HG03060 (cell line): ENCODE measurements around the gene ZHX3.

Experiments used
- ATAC-seq: cut with Tn5 transposase; IDR thresholded peaks from one replicate; pipeline ENCODE4 v1.9.1; 2021; ENCODE audit warnings: low read depth, moderate number of reproducible peaks; ENCODE audit not compliant: unreplicated experiment

ZHX3 gene

GRCh38 chr20:41176711-41177552 lies 140.6 kb downstream of the ZHX3 start:
- no peak for ATAC-seq

- ATAC-seq = no peak
Observed at GRCh38 chr20:41175727-41176330, 141.7 kb downstream of the ZHX3 start.

GRCh38 chr20:41175201-41175651 lies 142.3 kb downstream of the ZHX3 start:
- ATAC-seq = no peak

- no peak for ATAC-seq
Observed at GRCh38 chr20:41174782-41175181, 142.7 kb downstream of the ZHX3 start.

GRCh38 chr20:41174373-41174772 lies 143.2 kb downstream of the ZHX3 start:
- ATAC-seq = no peak

GRCh38 chr20:41173791-41174341 lies 143.7 kb downstream of the ZHX3 start:
- no peak for ATAC-seq

GRCh38 chr20:41173161-41173721 lies 144.3 kb downstream of the ZHX3 start:
- no peak for ATAC-seq

- ATAC-seq = no peak
Observed at GRCh38 chr20:41172296-41173140, 145.0 kb downstream of the ZHX3 start.

GRCh38 chr20:41171736-41172295 lies 145.7 kb downstream of the ZHX3 start:
- ATAC-seq = no peak

- ATAC-seq = no peak
Observed at GRCh38 chr20:41170386-41171105, 147.0 kb downstream of the ZHX3 start.

GRCh38 chr20:41169791-41170351 lies 147.7 kb downstream of the ZHX3 start:
- ATAC-seq = no peak

GRCh38 chr20:41169162-41169690 lies 148.3 kb downstream of the ZHX3 start:
- ATAC-seq = no peak

- no peak for ATAC-seq
Observed at GRCh38 chr20:41168281-41169161, 149.0 kb downstream of the ZHX3 start.

- ATAC-seq = no peak
Observed at GRCh38 chr20:41167481-41168253, 149.9 kb downstream of the ZHX3 start.

GRCh38 chr20:41167118-41167470 lies 150.4 kb downstream of the ZHX3 start:
- no peak for ATAC-seq

- ATAC-seq = no peak
Observed at GRCh38 chr20:41166201-41167117, 151.1 kb downstream of the ZHX3 start.
